ENCODE measurements around the gene ZNF8.
"Not testable (repeated sequence)": the region's sequence is repeated elsewhere in the genome, so short reads cannot be mapped to it uniquely, and the experiment has no call there.

The ZNF8 gene

DNA sequence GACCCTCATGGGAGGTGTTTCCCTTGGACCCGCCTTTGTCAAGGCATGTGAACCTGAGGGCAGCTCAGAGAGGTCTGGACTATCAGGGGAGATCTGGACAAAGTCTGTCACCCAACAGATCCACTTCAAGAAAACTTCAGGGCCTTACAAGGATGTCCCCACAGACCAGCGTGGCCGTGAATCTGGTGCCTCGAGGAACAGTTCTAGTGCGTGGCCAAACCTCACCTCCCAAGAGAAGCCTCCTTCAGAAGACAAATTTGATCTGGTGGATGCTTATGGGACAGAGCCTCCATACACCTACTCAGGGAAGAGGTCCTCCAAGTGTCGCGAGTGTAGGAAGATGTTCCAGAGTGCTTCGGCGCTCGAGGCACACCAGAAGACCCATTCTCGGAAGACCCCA is 59.6 kb downstream of the ZNF8 start:
- no peak for DNase-seq

DNA sequence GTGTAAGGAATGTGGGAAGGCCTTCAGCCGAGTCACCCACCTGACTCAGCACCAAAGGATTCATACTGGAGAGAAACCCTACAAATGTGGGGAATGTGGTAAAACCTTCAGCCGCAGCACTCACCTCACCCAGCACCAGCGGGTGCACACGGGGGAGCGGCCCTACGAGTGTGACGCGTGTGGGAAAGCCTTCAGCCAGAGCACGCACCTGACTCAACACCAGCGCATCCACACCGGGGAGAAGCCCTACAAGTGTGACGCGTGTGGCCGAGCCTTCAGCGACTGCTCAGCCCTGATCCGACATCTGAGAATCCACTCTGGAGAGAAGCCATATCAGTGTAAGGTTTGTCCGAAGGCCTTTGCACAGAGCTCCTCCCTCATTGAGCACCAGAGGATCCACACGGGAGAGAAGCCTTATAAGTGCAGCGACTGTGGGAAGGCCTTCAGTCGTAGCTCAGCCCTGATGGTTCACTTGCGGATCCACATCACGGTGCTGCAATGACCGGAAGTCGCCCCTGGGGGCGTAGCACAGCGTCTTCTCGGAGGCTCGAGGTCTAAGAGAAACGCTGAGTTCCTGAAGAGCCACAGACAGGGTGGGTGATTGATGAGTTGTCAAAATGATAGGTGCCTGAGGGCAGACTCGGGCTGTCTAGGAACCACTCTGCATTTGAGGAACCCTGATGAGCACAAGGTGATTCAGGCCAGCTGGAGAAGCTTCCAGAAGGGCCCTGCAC is 60.2 kb downstream of the ZNF8 start:
- no peak for DNase-seq

DNA sequence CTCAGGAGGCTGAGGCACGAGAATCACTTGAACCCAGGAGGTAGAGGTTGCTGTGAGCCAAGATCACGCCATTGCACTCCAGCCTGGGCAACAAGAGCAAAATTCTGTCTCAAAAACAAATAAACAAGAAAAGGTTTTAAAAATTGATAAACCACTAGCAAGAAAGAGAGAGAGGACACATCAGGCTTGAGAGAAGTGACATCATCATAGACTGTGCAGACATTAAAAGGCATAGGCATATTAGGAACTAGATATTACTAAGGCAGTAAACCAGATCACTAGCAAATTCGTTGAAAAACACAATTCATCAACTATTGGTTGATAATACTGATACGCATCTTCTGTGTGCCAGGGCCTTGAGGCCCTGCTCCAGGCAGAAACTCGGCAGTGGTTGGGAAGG is 66.8 kb downstream of the ZNF8 start:
- DNase-seq: no peak

DNA sequence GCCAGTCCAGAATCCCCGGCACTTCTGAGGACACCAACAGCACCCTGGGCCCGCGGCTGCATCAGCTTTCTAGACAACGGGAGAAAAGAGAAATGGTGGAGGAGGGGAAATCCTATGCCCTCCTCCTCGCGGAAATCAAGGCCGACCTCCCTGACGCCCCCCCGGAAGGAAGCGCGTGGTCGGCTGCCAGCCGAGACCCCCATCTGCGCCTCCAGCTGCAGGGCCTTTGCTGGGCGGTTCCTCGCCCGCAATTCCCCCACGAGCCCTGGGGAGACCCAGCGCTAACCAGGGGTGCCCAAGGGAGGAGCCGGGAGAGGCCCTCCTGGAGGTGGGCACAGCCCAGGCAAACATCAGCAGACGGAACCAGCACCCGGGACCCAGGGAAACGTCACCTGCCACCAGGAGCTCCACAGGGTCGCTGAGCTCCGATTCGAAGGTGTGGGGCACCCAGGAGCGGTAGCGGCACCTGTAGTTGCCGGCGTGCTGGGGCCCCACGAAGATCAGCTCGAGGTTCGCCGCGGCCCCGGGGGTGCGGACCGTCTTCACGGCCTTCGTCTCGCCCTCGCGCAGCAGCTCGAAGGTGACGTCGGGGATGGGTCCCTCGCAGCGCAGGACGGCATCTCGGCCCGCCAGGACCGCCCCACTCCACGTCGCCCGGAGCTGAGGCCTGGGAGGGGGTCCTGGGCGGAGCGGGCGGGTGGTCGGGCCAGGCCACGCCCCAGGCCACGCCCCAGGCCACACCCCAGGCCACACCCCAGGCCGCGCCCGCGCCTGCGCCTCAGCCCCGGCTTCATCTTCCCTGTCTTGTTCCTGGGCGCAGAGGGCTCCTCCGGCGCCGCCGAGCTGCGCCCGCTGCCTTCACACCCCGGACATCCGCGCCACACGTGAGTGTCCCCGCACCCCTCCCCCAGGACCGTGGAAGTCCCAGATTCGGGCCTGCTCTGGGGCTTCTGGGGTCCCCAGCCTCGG is 68.5 kb downstream of the ZNF8 start:
- DNase-seq: peak; percentile 34

DNA sequence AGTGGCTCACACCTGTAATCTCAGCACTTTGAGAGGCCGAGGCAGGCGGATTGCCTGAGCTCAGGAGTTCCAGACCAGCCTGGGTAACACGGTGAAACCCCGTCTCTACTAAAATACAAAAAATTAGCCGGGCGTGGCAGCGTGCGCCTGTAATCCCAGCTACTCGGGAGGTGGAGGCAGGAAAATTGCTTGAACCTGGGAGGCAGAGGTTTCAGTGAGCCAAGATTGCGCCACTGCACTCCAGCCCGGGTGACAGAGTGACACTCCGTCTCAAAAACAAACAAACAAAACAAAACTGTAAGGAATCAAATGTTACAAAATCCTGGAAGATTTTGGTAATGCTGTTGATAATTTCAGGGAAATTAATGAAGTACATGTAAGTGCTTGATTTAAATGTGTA is 69.3 kb downstream of the ZNF8 start:
- DNase-seq: not testable (repeated sequence)

DNA sequence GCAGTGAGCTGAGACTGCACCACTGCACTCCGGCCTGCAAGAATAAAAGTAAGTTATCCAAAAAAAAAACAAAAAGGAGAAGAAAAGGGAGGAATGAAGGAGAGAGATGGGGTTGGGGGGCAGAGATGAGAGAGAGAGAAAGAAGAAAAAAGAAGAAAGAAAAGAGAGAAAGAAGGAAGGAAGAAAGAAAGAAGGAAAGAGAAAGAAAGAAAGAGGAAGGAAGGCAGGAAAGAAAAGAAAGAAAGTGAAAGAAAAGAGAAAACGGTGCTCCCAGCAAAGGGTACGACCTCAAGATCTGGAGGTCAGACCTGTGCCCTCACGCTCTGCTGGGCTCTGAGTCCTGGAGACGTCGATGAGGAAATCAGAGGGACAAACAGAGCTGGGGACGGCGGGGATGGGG is 70.8 kb downstream of the ZNF8 start:
- DNase-seq: no peak

DNA sequence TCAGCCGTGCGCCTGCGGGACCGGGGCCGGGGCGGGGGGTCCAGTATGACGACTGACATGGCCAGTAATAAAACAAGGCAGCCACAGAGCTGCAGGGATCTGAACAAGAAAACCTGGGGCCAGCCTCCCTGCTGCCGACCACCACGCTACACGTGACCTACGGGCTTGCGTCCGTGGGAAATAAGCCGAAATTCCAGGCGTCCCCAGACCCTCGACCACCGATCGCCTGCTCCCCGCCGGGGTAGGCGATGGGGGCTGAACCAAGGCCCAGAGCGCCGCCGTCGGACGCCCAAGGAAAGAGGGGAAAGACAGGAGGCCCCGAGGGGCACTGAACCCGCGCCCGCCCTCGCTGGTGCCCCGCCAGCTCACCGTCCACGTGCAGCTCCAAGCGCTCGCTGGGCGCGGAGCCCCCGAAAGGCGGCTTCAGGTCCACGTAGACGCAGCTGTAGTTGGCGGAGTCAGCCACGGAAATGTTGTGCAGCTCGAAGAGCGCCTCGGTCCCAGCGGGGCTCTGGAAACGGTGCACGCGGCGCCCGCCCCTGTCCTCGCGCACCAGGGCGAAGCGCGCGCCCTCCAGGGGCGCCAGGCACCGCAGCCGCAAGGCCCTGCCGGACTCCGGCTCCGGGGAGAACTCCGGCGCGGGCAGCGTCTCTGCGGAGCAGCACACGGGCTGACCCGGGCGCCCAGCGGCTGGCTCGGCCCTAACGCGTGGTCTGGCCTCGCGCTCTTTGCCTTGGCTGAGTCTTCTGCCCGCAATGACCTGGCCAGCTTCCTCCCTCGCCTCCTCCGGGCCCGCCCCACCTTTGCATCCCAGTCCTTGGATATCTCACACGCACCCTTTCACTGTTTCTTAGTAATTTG is 71.5 kb downstream of the ZNF8 start:
- DNase-seq: no peak

DNA sequence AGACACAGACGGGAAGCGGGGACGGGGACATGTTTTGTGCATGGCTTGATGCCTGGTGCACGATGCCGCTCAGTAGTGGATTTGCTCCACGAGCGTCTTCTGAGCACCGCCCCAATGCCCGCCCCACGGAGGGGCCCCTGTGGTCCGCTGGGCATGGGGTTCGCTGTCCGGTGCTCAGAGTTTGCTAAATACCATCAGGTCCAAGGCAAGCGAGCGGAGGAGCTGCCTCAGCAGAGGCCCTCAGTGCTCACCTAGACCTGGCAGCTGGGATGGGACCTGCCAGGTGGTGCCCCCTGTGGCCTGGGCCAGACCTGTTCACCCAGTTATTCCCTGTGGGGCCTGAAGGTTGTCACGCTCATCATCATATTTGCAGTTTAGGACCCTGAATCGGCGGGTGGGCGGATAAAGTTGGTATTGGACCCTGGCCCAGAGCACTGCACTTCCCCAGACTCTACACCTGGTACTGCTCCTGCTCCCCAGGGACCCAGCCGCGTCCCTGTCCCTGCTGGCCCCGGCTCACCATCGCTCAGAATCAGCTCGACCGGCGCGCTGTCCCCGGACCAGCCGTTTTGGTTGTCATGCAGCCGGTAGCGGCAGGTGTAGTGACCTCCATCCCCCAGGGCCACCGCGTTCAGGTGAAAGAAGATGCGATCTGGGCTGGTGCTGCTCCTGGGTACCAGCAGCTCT is 72.3 kb downstream of the ZNF8 start:
- no peak for DNase-seq

DNA sequence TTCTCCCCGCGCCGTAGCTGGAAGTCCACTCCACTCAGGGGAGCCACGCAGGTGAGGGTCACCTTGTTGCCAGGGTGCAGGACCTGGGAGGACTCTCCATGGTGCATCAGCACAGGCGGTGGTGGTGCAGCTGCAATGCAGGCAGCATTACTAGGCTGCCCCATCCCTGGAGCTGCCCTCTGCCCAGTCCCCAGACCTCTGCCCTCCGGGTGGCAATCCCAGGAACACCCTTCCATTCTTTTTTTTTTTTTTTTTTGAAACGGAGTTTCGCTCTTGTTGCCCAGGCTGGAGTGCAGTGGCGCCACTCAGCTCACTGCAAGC is 72.8 kb downstream of the ZNF8 start:
- no peak for DNase-seq

DNA sequence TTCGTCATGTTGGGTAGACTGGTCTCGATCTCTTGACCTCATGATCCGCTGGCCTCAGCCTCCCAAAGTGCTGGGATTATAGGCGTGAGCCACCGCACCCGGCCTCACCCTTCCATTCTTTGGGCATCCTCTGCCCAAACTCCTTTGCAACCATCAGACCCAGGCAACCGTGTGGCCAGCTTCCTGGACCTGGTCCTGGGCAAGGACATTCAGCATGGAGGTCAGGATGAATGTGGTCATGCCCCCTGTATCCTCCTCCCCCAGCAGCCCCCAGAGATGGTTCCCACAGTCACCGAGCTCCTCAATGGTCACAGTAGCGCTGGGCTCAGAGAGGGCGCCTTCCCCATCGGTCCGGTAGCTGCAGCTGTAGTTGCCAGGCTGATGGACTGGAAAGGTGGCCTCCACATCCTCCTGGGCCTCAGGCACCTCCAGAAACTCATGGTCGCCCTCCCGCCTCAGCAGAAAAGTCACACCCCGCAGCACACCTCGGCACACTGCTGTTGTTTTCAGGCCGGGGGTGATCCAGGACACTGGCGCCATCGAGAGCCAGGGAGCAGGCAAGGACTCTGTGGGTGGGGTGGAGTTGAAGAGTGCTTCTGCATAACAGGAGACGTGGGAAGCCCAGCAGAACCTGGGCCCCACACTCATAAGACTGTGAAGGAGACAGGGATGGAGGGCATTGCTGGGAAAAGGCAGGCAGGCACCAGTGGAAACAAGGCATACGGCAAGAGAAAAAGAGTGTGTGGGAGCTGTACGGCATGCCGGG is 73.4 kb downstream of the ZNF8 start:
- DNase-seq: no peak
